ENCODE data around the gene TNFSF9. TPM values are rescaled to one million over a fixed set of nuclear protein-coding genes. Genes with fewer than 3 reads are reported as not detected.

TNFSF9 gene
- total RNA-seq, 2 donors from 2014 or later: 0.68 to 3.9 TPM

DNA sequence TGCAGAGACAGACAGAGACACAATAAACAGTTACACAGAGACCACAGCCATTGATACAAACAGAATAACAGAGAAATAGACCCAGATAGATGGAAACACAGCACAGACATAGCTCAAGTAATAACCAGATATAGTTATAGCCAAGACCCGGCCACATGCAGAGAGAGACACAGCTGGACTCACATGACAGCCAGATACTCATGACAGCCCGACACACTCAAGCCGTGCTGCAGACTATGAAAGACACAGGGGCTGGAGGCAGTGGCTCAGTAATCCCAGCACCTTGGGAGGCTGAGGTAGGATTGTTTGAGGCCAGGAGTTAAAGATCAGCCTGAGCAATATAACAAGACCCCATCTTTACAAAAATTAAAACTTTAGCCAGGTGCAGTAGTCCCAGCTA is 47.6 kb upstream of the TNFSF9 start:
- Mint-ChIP-seq H3K27me3 (ENCODE audit: insufficient read depth) (peaks cover 12% of the 10 kb centered on the region), H3K4me3 (no peak overlapping the region), H3K9me3 (no peaks in the 10 kb centered on the region), H3K27ac (no peak overlapping the region), H3K4me1 (no peaks in the 10 kb centered on the region), H3K36me3 (ENCODE audit: low read depth) (no peaks in the 10 kb centered on the region)
- DNase-seq: no peak
- Histone ChIP-seq H3K9me3 (ENCODE audit: control insufficient read depth, low read length) (no peaks in the 10 kb centered on the region), H3K4me1 (ENCODE audit: control insufficient read depth, insufficient read depth, low read length) (no peaks in the 10 kb centered on the region), H3K36me3 (ENCODE audit: control insufficient read depth, insufficient read depth, low read length) (no peaks in the 10 kb centered on the region), H3K4me3 (ENCODE audit: low read length) (no peak overlapping the region), H3K27me3 (ENCODE audit: control insufficient read depth, insufficient read depth, low read length, poor library complexity, severe bottlenecking) (no peaks in the 10 kb centered on the region), H3K27ac (ENCODE audit: low read depth, low read length) (no peak overlapping the region), H3K9ac (ENCODE audit: extremely low read depth, low read length, poor library complexity, severe bottlenecking) (no peak overlapping the region)
- WGBS, 2 experiments (ENCODE audit: insufficient coverage in 1 of 2, insufficient read length in 1 of 2): 86 to 88% methylated on average over 3 of the region's 3 CpGs
- no peak for TF ChIP-seq CTCF (conservative IDR thresholded peaks at IDR 0.05)

DNA sequence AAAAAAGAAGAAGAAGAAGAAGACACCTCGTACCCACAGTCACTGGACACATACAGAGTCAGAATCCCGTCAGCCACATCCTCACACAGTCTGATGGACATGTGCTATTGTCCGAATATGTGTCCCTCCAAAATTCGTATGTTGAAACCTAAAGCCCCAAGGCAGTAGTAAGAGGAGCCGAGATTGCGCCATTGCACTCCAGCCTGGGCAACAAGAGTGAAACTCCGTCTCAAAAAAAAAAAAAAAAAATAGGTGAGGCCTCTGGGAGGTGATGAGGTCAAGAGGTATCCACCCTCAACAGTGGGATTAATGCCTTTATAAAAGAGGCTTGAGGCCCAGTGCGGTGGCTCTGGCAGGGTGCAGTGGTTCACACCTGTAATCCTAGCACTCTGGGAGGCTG is 46.6 kb upstream of the TNFSF9 start:
- no peak overlapping the region for H3K27ac ChIP-seq (ENCODE audit: low read depth, low read length)
- H3K9ac ChIP-seq (ENCODE audit: extremely low read depth, low read length, poor library complexity, severe bottlenecking): no peak overlapping the region
- no peak overlapping the region for H3K27ac Mint-ChIP-seq
- H3K4me1 ChIP-seq (ENCODE audit: control insufficient read depth, insufficient read depth, low read length): no peaks in the 10 kb centered on the region
- no peaks in the 10 kb centered on the region for H3K4me1 Mint-ChIP-seq
- no peak overlapping the region for H3K4me3 Mint-ChIP-seq
- DNase-seq: no peak
- H3K4me3 ChIP-seq (ENCODE audit: low read length): no peak overlapping the region
- no peak for TF ChIP-seq CTCF (conservative IDR thresholded peaks at IDR 0.05)
- peaks cover 10% of the 10 kb centered on the region for H3K27me3 Mint-ChIP-seq (ENCODE audit: insufficient read depth)
- H3K9me3 Mint-ChIP-seq: no peaks in the 10 kb centered on the region
- no peaks in the 10 kb centered on the region for H3K27me3 ChIP-seq (ENCODE audit: control insufficient read depth, insufficient read depth, low read length, poor library complexity, severe bottlenecking)
- H3K36me3 ChIP-seq (ENCODE audit: control insufficient read depth, insufficient read depth, low read length): no peaks in the 10 kb centered on the region
- WGBS, 2 experiments (ENCODE audit: insufficient coverage in 1 of 2, insufficient read length in 1 of 2): 95 to 100% methylated on average over 5 to 8 of the region's 8 CpGs
- H3K9me3 ChIP-seq (ENCODE audit: control insufficient read depth, low read length): no peaks in the 10 kb centered on the region
- H3K36me3 Mint-ChIP-seq (ENCODE audit: low read depth): no peaks in the 10 kb centered on the region

DNA sequence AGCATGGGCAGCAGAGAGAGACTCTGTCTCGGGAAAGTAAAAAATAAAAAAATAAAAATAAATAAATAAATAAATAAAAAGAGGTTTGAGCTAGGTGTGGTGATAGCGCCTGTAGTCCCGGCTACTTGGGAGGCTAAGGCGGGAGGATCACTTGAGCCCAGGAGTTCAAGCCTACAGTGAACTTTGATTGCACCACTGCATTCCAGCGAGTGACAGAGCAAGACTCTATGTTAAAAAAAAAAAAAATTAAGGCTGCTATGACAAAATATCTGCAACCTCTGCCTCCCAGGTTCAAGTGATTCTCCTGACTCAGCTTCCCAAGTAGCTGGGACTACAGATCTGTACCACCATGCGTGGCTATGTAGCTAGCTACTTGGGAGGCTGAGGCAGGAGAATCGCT is 46.0 kb upstream of the TNFSF9 start:
- Histone ChIP-seq H3K36me3 (ENCODE audit: control insufficient read depth, insufficient read depth, low read length) (no peaks in the 10 kb centered on the region), H3K4me3 (ENCODE audit: low read length) (no peak overlapping the region), H3K9me3 (ENCODE audit: control insufficient read depth, low read length) (no peaks in the 10 kb centered on the region), H3K27ac (ENCODE audit: low read depth, low read length) (no peak overlapping the region), H3K9ac (ENCODE audit: extremely low read depth, low read length, poor library complexity, severe bottlenecking) (no peak overlapping the region), H3K4me1 (ENCODE audit: control insufficient read depth, insufficient read depth, low read length) (no peaks in the 10 kb centered on the region), H3K27me3 (ENCODE audit: control insufficient read depth, insufficient read depth, low read length, poor library complexity, severe bottlenecking) (no peaks in the 10 kb centered on the region)
- Mint-ChIP-seq H3K4me1 (no peaks in the 10 kb centered on the region), H3K36me3 (ENCODE audit: low read depth) (no peaks in the 10 kb centered on the region), H3K27me3 (ENCODE audit: insufficient read depth) (peaks cover 11% of the 10 kb centered on the region), H3K4me3 (no peak overlapping the region), H3K27ac (no peak overlapping the region), H3K9me3 (no peaks in the 10 kb centered on the region)
- 92 to 100% methylated on average over 5 to 6 of the region's 7 CpGs for WGBS, 2 experiments (ENCODE audit: insufficient coverage in 1 of 2, insufficient read length in 1 of 2)
- TF ChIP-seq CTCF (conservative IDR thresholded peaks at IDR 0.05): no peak
- no peak for DNase-seq

All from endodermal cell (in vitro differentiated cells).